IPS DF 6.9 (cell line): ENCODE measurements around the gene KRT79.

Source experiments
- DNase-seq: peaks from one replicate; pipeline ENCODE4 v3.0.0-alpha.2; 2013; ENCODE audit warnings: low read depth, low spot score
- H3K27ac ChIP-seq: one replicate; pipeline ENCODE4 v1.5.1; 2013; ENCODE audit warnings: low read length, control low read depth
- H3K27me3 ChIP-seq: 2 replicates; pipeline ENCODE4 v1.6.1; 2013; ENCODE audit warnings: mild to moderate bottlenecking, low read length; ENCODE audit not compliant: control insufficient read depth, insufficient read depth
- H3K36me3 ChIP-seq: 2 replicates; pipeline ENCODE4 v1.6.1; 2013; ENCODE audit warnings: low read length; ENCODE audit not compliant: control insufficient read depth, insufficient read depth
- H3K4me1 ChIP-seq: 2 replicates; pipeline ENCODE4 v1.6.1; 2013; ENCODE audit warnings: low read length; ENCODE audit not compliant: control insufficient read depth, insufficient read depth
- H3K4me3 ChIP-seq: 2 replicates; pipeline ENCODE4 v1.5.1; 2013; ENCODE audit warnings: mild to moderate bottlenecking, low read length
- H3K9me3 ChIP-seq: 2 replicates; pipeline ENCODE4 v1.6.1; 2013; ENCODE audit warnings: low read length, inconsistent platforms; ENCODE audit not compliant: control insufficient read depth, insufficient read depth
- WGBS: extraction: QIAGEN DNeasy Blood & Tissue Kit; methylation state at CpG from one replicate; pipeline ENCODE4 v1.1.7; 2013; ENCODE audit warnings: mixed read lengths, missing lambda C conversion rate; ENCODE audit not compliant: insufficient read length, insufficient coverage; 5-methylcytosine and 5-hydroxymethylcytosine counted together

The KRT79 gene

DNA sequence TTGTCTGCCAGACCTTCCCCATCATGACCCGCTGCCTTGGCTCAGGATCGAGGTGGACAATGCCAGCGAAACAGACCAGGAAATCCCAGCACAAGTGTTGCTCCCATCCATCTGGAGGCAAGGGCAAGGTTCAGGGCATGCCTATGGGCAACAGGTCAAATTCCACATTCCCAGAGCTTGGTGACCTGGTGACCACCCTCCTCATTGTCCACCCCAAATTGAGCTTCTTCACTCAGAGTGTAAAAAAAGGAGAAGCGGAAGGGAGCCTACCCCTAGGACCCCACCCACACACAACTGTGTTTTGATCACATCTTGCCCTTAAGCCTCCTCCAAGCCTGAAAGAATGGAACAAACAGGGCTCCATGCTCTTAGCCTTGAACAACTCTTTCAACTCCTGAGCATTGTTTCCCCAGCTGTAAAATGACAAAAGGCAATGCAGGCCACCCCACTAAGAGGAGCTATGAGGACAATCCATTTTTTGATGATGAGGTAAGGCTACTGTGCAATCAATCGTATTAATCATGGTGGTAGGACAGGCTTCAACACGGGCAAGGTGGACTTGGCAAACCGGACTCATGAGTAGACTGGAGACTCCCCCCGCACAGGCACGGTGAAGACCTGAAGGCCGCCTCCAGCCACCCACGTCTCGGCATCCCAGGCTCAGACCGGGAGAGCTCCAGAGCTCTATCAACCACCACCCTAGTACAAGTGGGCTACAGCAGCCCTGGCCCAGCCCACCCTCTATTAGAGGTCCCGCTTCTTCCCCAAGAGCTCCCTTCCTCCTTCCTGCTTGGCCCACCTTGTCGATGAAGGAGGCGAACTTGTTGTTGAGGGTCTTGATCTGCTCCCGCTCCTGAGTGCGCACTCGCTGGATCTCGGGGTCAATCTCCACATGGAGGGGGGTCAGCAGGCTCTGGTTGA lies 866 bp downstream of the KRT79 start:
- Histone ChIP-seq H3K36me3 (no peaks in the 10 kb centered on the region), H3K4me1 (no peaks in the 10 kb centered on the region), H3K27ac (no peak overlapping the region), H3K4me3 (no peak overlapping the region), H3K27me3 (no peaks in the 10 kb centered on the region), H3K9me3 (no peaks in the 10 kb centered on the region)
- WGBS, result no CpG with 5 or more reads among the region's 20 CpGs
- no peak for DNase-seq

DNA sequence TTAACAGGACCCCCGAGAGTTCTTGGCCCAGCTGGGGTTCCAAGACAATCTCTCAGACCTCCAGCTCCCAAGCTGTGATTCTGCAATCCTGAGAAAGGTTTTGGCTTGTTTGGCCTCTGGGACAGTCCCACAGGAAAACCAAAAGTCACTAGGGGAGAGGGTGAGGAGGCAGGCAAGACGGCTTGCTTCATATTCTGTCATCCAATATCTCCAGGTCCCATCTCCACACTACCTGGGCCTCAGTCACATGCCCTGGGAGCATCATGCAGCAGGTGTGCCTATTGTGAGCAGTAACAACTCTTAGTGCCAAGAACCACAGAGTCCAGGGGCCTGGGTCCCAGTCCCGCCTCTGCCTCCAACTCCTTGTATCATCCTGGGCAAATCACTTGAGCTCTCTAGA lies 1.7 kb downstream of the KRT79 start:
- no CpG with 5 or more reads among the region's 3 CpGs for WGBS
- Histone ChIP-seq H3K9me3 (no peaks in the 10 kb centered on the region), H3K4me1 (no peaks in the 10 kb centered on the region), H3K36me3 (no peaks in the 10 kb centered on the region), H3K4me3 (no peak overlapping the region), H3K27ac (no peak overlapping the region), H3K27me3 (no peaks in the 10 kb centered on the region)
- DNase-seq, result no peak

GRCh38 chr12:52831251-52831650 lies 2.9 kb downstream of the KRT79 start:
- WGBS, result no CpG with 5 or more reads among the region's 7 CpGs
- Histone ChIP-seq H3K4me3 (no peak overlapping the region), H3K27ac (no peak overlapping the region), H3K27me3 (no peaks in the 10 kb centered on the region), H3K4me1 (no peaks in the 10 kb centered on the region), H3K36me3 (no peaks in the 10 kb centered on the region), H3K9me3 (no peaks in the 10 kb centered on the region)
- no peak for DNase-seq

GRCh38 chr12:52829986-52830770 lies 3.9 kb downstream of the KRT79 start:
- Histone ChIP-seq H3K9me3 (no peaks in the 10 kb centered on the region), H3K4me3 (no peak overlapping the region), H3K36me3 (no peaks in the 10 kb centered on the region), H3K27ac (no peak overlapping the region), H3K4me1 (no peaks in the 10 kb centered on the region), H3K27me3 (no peaks in the 10 kb centered on the region)
- no CpG with 5 or more reads among the region's 8 CpGs for WGBS
- no peak for DNase-seq

GRCh38 chr12:52828591-52829021 lies 5.5 kb downstream of the KRT79 start:
- WGBS, result no CpG with 5 or more reads among the region's 2 CpGs
- no peak overlapping the region for H3K27ac ChIP-seq
- no peaks in the 10 kb centered on the region for H3K9me3 ChIP-seq
- no peaks in the 10 kb centered on the region for H3K4me1 ChIP-seq
- no peaks in the 10 kb centered on the region for H3K27me3 ChIP-seq
- H3K4me3 ChIP-seq, result no peak overlapping the region
- H3K36me3 ChIP-seq, result no peaks in the 10 kb centered on the region
- no peak for DNase-seq

DNA sequence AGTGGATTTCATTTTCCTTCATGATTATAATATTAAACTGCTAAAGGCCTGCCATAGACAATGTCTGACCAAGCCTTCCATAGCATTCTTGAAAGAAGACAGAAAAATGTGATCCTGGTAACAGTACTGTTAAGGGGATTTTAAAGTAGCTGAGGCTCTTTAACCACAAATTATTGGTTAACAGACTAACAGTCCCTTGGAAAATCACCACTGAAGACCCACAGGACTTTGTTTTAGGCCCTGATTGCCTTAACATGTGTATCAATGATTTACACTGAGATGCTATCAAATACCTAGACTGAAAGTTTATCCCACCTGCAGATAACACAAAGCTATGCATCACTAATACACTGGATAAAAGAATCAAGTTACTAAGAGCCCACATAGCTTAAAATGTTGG lies 6.0 kb downstream of the KRT79 start:
- H3K4me3 ChIP-seq, result no peak overlapping the region
- H3K36me3 ChIP-seq, result no peaks in the 10 kb centered on the region
- no peaks in the 10 kb centered on the region for H3K4me1 ChIP-seq
- no peak overlapping the region for H3K27ac ChIP-seq
- no peaks in the 10 kb centered on the region for H3K9me3 ChIP-seq
- H3K27me3 ChIP-seq, result no peaks in the 10 kb centered on the region
- DNase-seq, result no peak

DNA sequence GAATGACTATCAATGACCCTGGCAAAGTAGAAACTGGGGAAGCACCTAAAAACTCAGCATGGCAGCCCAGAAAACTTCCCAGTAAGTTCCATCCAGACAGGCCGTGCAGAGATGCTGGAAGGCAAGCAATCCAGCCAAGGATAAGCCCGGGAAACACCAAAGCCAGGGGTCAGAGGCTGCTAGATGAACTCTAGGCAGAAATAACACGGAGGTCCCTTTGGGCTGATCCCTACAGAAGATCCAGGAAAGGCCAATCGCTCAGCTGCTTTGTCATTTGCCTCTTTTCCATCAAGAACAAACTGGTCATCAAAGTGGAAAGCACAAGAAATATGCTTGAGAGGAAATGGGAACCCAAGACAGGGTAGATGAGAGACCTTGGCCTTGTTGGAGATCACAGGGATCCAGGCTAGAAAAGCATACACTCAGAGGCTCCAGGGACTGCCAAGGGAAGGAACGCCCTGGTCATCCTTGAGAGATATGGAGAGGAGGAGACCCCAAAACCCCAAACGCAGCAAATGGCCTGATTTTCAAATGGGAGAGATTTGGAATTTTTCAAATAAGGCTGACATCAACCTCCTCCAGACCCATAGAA lies 6.5 kb downstream of the KRT79 start:
- H3K36me3 ChIP-seq, result no peaks in the 10 kb centered on the region
- no peak for DNase-seq
- no peaks in the 10 kb centered on the region for H3K4me1 ChIP-seq
- H3K4me3 ChIP-seq, result no peak overlapping the region
- WGBS, result no CpG with 5 or more reads among the region's 6 CpGs
- no peaks in the 10 kb centered on the region for H3K9me3 ChIP-seq
- no peaks in the 10 kb centered on the region for H3K27me3 ChIP-seq
- no peak overlapping the region for H3K27ac ChIP-seq

DNA sequence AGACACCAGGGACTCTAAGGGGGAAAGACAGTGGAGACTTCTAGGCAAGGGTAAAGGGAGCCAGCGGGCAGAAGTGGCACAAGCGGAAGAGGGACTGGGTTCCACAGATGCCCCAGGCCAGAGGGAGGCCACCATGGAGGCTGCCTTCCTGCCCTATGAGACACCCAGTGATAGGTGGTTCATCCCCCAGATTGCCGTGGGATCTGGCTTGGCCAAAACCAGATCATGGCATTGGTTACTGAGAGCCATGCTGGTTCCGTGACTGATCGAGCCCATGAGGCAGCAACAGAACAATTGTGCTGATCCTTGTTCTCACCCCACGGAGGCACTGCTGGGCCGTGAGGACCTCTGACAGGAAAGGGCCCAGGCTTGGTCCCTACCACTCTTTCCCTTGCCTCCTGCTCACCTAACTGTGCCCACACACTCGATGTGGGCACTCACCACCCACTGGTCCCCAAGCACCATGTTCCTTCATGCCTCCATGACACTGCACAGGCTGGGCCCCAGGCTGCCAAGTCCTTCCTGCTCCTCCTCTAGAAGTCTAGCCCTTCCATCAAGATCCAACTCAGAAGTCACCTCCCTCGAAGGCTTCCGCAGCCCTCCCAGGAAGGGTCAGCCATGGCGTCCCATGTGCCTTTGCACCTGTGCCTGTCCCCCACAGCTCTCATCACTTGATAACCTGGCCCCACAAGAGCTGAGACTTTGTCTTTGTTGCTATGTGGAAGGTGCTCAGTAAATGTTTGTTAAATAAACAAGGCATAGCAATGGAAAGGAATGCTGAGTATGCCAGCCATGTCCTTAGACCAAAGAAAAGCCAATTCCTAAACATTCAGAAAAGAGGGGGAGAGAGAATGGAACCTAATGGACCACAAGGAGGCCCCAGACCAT lies 7.3 kb downstream of the KRT79 start:
- Histone ChIP-seq H3K27me3 (no peaks in the 10 kb centered on the region), H3K9me3 (no peaks in the 10 kb centered on the region), H3K4me3 (no peak overlapping the region), H3K36me3 (no peaks in the 10 kb centered on the region), H3K4me1 (no peaks in the 10 kb centered on the region), H3K27ac (no peak overlapping the region)
- peak; percentile 16 for DNase-seq
- no CpG with 5 or more reads among the region's 11 CpGs for WGBS

- Histone ChIP-seq H3K27me3 (no peaks in the 10 kb centered on the region), H3K9me3 (no peaks in the 10 kb centered on the region), H3K4me3 (no peak overlapping the region), H3K36me3 (no peaks in the 10 kb centered on the region), H3K4me1 (no peaks in the 10 kb centered on the region), H3K27ac (no peak overlapping the region)
- no peak for DNase-seq
- WGBS, result no CpG with 5 or more reads among the region's 4 CpGs
These were observed 8.2 kb downstream of the KRT79 start for GRCh38 chr12:52825961-52826360.
